22Rv1 (cell line): ENCODE data around the gene XPO4.

ENCODE experiments used
- ZFX ChIP-seq: fragments of 450-650 bp; IDR thresholded peaks from 2 replicates; pipeline ENCODE4 v1.6.1; 2017; ENCODE audit warnings: antibody characterized with exemption, borderline replicate concordance
- TF ChIP-seq, protein P1 (sequence below): fragments of 450-650 bp; IDR thresholded peaks from 2 replicates; pipeline ENCODE4 v1.5.1; 2017; ENCODE audit warnings: mild to moderate bottlenecking

DNA sequence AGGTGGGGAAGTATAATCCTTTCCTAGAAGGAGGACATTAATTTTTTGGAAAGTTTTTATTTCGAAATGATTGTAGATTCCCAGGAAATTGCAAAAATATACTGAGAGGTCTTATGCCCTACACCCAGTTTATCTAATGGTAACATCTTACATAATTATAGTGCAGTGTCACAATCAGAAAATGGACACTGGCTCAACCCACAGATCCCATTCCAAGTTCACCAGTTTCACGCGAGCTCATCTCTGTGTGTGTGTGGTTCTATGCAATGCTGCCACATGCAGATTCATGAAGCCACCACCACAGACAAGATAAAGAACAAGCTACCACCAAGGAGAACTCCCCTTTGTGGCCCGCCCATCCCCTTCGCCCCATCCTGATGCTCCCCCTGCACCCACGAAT is 174.7 kb downstream of the XPO4 start:
- TF ChIP-seq, protein P1, sequence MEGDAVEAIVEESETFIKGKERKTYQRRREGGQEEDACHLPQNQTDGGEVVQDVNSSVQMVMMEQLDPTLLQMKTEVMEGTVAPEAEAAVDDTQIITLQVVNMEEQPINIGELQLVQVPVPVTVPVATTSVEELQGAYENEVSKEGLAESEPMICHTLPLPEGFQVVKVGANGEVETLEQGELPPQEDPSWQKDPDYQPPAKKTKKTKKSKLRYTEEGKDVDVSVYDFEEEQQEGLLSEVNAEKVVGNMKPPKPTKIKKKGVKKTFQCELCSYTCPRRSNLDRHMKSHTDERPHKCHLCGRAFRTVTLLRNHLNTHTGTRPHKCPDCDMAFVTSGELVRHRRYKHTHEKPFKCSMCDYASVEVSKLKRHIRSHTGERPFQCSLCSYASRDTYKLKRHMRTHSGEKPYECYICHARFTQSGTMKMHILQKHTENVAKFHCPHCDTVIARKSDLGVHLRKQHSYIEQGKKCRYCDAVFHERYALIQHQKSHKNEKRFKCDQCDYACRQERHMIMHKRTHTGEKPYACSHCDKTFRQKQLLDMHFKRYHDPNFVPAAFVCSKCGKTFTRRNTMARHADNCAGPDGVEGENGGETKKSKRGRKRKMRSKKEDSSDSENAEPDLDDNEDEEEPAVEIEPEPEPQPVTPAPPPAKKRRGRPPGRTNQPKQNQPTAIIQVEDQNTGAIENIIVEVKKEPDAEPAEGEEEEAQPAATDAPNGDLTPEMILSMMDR, result no peak
- no peak for TF ChIP-seq ZFX
